T-helper 1 cell treated with Interleukin-12 subunit alpha and Interleukin-12 subunit beta and Interleukin-4 antibody, amounts not matched to agents 30 μg/mL and 1 μg/mL, for 36 hours (primary cell): Measurements from ENCODE around the gene DLGAP1.
"Not testable (repeated sequence)": the region's sequence is repeated elsewhere in the genome, so short reads cannot be mapped to it uniquely, and the experiment has no call there.

Experiments used
- H3K27ac Mint-ChIP-seq: one replicate; pipeline ENCODE4 v1.8.0; 2021; ENCODE audit warnings: mild to moderate bottlenecking, mixed read lengths
- H3K27me3 Mint-ChIP-seq: one replicate; pipeline ENCODE4 v1.8.0; 2021; ENCODE audit warnings: low read depth, mixed read lengths
- H3K36me3 Mint-ChIP-seq: one replicate; pipeline ENCODE4 v1.8.0; 2021; ENCODE audit warnings: low read depth, mixed read lengths
- H3K4me1 Mint-ChIP-seq: one replicate; pipeline ENCODE4 v1.8.0; 2021; ENCODE audit warnings: low read depth, mixed read lengths
- H3K4me3 Mint-ChIP-seq: one replicate; pipeline ENCODE4 v1.8.0; 2021; ENCODE audit warnings: mild to moderate bottlenecking, moderate library complexity, mixed read lengths
- H3K9me3 Mint-ChIP-seq: one replicate; pipeline ENCODE4 v1.8.0; 2021; ENCODE audit warnings: mixed read lengths

DLGAP1 gene

GRCh38 chr18:3584266-3584861, 870.7 kb downstream of the DLGAP1 start:
- H3K9me3 Mint-ChIP-seq: no peaks in the 10 kb centered on the region
- no peaks in the 10 kb centered on the region for H3K36me3 Mint-ChIP-seq
- no peak overlapping the region for H3K27ac Mint-ChIP-seq
- peaks cover 30% of the 10 kb centered on the region for H3K4me1 Mint-ChIP-seq
- no peak overlapping the region for H3K4me3 Mint-ChIP-seq
- no peaks in the 10 kb centered on the region for H3K27me3 Mint-ChIP-seq

- H3K27ac Mint-ChIP-seq: no peak overlapping the region
- H3K4me1 Mint-ChIP-seq: peaks cover 30% of the 10 kb centered on the region
- no peaks in the 10 kb centered on the region for H3K27me3 Mint-ChIP-seq
- H3K9me3 Mint-ChIP-seq: no peaks in the 10 kb centered on the region
- no peak overlapping the region for H3K4me3 Mint-ChIP-seq
- H3K36me3 Mint-ChIP-seq: no peaks in the 10 kb centered on the region
Measured at GRCh38 chr18:3583873-3584247, 871.2 kb downstream of the DLGAP1 start.

- peaks cover 30% of the 10 kb centered on the region for H3K4me1 Mint-ChIP-seq
- not testable (repeated sequence) for H3K27me3 Mint-ChIP-seq, H3K9me3 Mint-ChIP-seq, H3K36me3 Mint-ChIP-seq, H3K4me3 Mint-ChIP-seq
- peak overlapping the region; percentile 7 for H3K27ac Mint-ChIP-seq
Measured at GRCh38 chr18:3583106-3583872, 871.8 kb downstream of the DLGAP1 start.

GRCh38 chr18:3581890-3582289, 873.2 kb downstream of the DLGAP1 start:
- H3K27ac Mint-ChIP-seq: no peak overlapping the region
- no peaks in the 10 kb centered on the region for H3K36me3 Mint-ChIP-seq
- H3K9me3 Mint-ChIP-seq: no peaks in the 10 kb centered on the region
- no peaks in the 10 kb centered on the region for H3K27me3 Mint-ChIP-seq
- H3K4me3 Mint-ChIP-seq: no peak overlapping the region
- peaks cover 20% of the 10 kb centered on the region for H3K4me1 Mint-ChIP-seq

- H3K4me3 Mint-ChIP-seq, H3K27ac Mint-ChIP-seq, H3K27me3 Mint-ChIP-seq, H3K36me3 Mint-ChIP-seq, H3K9me3 Mint-ChIP-seq, H3K4me1 Mint-ChIP-seq: not testable (repeated sequence)
Measured at GRCh38 chr18:3580523-3581025, 874.5 kb downstream of the DLGAP1 start.

GRCh38 chr18:3579701-3580100, 875.4 kb downstream of the DLGAP1 start:
- Mint-ChIP-seq H3K4me1 (peaks cover 2% of the 10 kb centered on the region), H3K36me3 (no peaks in the 10 kb centered on the region), H3K4me3 (no peak overlapping the region), H3K27ac (no peak overlapping the region), H3K9me3 (no peaks in the 10 kb centered on the region), H3K27me3 (no peaks in the 10 kb centered on the region)

GRCh38 chr18:3578621-3579020, 876.5 kb downstream of the DLGAP1 start:
- Mint-ChIP-seq H3K4me1 (peaks cover 2% of the 10 kb centered on the region), H3K9me3 (no peaks in the 10 kb centered on the region), H3K27me3 (no peaks in the 10 kb centered on the region), H3K4me3 (no peak overlapping the region), H3K27ac (no peak overlapping the region), H3K36me3 (no peaks in the 10 kb centered on the region)

- Mint-ChIP-seq H3K27ac (no peak overlapping the region), H3K4me1 (no peaks in the 10 kb centered on the region), H3K4me3 (no peak overlapping the region), H3K9me3 (no peaks in the 10 kb centered on the region), H3K36me3 (no peaks in the 10 kb centered on the region), H3K27me3 (no peaks in the 10 kb centered on the region)
Measured at GRCh38 chr18:3577281-3577855, 877.7 kb downstream of the DLGAP1 start.

- Mint-ChIP-seq H3K9me3 (no peaks in the 10 kb centered on the region), H3K36me3 (no peaks in the 10 kb centered on the region), H3K27me3 (peaks cover 3% of the 10 kb centered on the region)
Measured at GRCh38 chr18:3572761-3573160, 882.3 kb downstream of the DLGAP1 start.

GRCh38 chr18:3566851-3567250, 888.3 kb downstream of the DLGAP1 start:
- no peak overlapping the region for H3K4me3 Mint-ChIP-seq
- H3K9me3 Mint-ChIP-seq: peaks cover 6% of the 10 kb centered on the region
- no peaks in the 10 kb centered on the region for H3K4me1 Mint-ChIP-seq
- H3K27me3 Mint-ChIP-seq: peaks cover 3% of the 10 kb centered on the region
- H3K27ac Mint-ChIP-seq: no peak overlapping the region
- H3K36me3 Mint-ChIP-seq: no peaks in the 10 kb centered on the region

More at GRCh38 chr18:3572761-3573160, 882.3 kb downstream of the DLGAP1 start:
- H3K4me3 Mint-ChIP-seq: no peak overlapping the region
- no peak overlapping the region for H3K27ac Mint-ChIP-seq
- no peaks in the 10 kb centered on the region for H3K4me1 Mint-ChIP-seq

- no peaks in the 10 kb centered on the region for H3K27me3 Mint-ChIP-seq
- H3K4me1 Mint-ChIP-seq: no peaks in the 10 kb centered on the region
- no peak overlapping the region for H3K27ac Mint-ChIP-seq
- H3K4me3 Mint-ChIP-seq: no peak overlapping the region
- no peaks in the 10 kb centered on the region for H3K36me3 Mint-ChIP-seq
- H3K9me3 Mint-ChIP-seq: peaks cover 6% of the 10 kb centered on the region
Measured at GRCh38 chr18:3560755-3561154, 894.4 kb downstream of the DLGAP1 start.

- Mint-ChIP-seq H3K4me1 (no peaks in the 10 kb centered on the region), H3K27me3 (no peaks in the 10 kb centered on the region), H3K36me3 (no peaks in the 10 kb centered on the region), H3K4me3 (no peak overlapping the region), H3K27ac (no peak overlapping the region), H3K9me3 (no peaks in the 10 kb centered on the region)
Measured at GRCh38 chr18:3554811-3555427, 900.2 kb downstream of the DLGAP1 start.

- H3K27ac Mint-ChIP-seq: no peak overlapping the region
- no peak overlapping the region for H3K4me3 Mint-ChIP-seq
- H3K36me3 Mint-ChIP-seq: no peaks in the 10 kb centered on the region
- H3K9me3 Mint-ChIP-seq: no peaks in the 10 kb centered on the region
- no peaks in the 10 kb centered on the region for H3K27me3 Mint-ChIP-seq
- H3K4me1 Mint-ChIP-seq: no peaks in the 10 kb centered on the region
Measured at GRCh38 chr18:3554091-3554601, 901.0 kb downstream of the DLGAP1 start.

GRCh38 chr18:3552305-3552704, 902.8 kb downstream of the DLGAP1 start:
- Mint-ChIP-seq H3K36me3 (no peaks in the 10 kb centered on the region), H3K27ac (no peak overlapping the region)

More at GRCh38 chr18:3552305-3552704, 902.8 kb downstream of the DLGAP1 start:
- H3K4me1 Mint-ChIP-seq: no peaks in the 10 kb centered on the region
- H3K27me3 Mint-ChIP-seq: no peaks in the 10 kb centered on the region
- H3K4me3 Mint-ChIP-seq: no peak overlapping the region
- H3K9me3 Mint-ChIP-seq: no peaks in the 10 kb centered on the region
